GM12892 (cell line): ENCODE results near the gene NOL11.

Source experiments
- POLR2A ChIP-seq: IDR thresholded peaks from 2 replicates; pipeline ENCODE4 v1.6.1; 2011; ENCODE audit warnings: low read depth, low read length, control low read depth
- POLR2AphosphoS5 ChIP-seq: IDR thresholded peaks from 2 replicates; pipeline ENCODE4 v1.6.1; 2011; ENCODE audit warnings: low read depth, low read length, control low read depth
- TAF1 ChIP-seq: IDR thresholded peaks from 2 replicates; pipeline ENCODE4 v1.6.1; 2011; ENCODE audit warnings: low read depth, mild to moderate bottlenecking, control low read depth, low read length, borderline replicate concordance

DNA sequence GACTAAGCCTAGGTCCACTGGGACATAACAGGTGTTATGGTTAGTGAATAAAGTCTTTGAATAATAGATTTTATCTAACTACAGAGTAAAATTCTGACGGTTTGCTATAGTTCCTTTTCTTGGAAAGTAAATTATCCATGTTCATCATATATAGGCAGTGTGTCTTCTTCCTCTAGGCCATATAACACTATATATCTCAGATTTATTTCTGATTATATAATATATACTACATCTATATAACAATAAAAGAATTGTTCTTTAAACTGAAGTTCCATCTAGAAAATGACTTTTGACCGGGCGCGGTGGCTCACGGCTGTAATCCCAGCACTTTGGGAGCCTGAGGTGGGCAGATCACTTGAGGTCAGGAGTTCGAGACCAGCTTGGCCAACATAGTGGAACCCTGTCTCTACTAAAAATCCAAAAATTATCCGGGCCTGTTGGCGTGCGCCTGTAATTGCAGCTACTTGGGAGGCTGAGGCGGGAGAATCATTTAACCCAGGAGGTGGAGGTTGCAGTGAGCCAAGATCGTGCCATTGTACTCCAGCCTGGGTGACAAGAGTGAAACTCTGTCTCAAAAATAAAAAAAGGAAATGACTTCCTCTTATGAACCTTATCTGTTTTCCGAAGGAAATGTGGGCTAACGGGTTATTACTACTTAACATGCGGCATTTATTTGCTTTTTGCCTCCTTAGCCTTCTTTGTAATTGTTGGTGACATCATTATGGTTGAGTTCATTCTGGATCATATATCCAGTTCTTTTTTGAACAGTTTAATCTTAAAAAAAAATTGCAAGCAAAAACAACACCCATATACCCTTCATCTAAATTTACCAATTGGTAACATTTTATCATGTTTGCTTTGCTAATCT lies 29.2 kb downstream of the NOL11 start:
- TF ChIP-seq POLR2AphosphoS5, result no peak
- no peak for TF ChIP-seq TAF1
- no peak for TF ChIP-seq POLR2A
